ENCODE measurements around the gene CXCR6. TPM values are rescaled to one million over a fixed set of nuclear protein-coding genes. Genes with fewer than 3 reads are reported as not detected.

CXCR6 gene
- total RNA-seq, 1 donor from 2014 or later: 4.3 TPM

- Histone ChIP-seq H3K4me3 (no peak overlapping the region), H3K36me3 (peaks cover 100% of the 10 kb centered on the region), H3K4me1 (no peaks in the 10 kb centered on the region), H3K27me3 (ENCODE audit: low read depth) (no peaks in the 10 kb centered on the region), H3K9me3 (no peaks in the 10 kb centered on the region), H3K27ac (no peak overlapping the region)
- DNase-seq (no peak), ATAC-seq (no peak)
- TF ChIP-seq CTCF (IDR thresholded peaks at IDR 0.05): no peak
- intact Hi-C loops (cut with DNase I): no loop called here
These were observed 15.9 kb downstream of the CXCR6 start for GRCh38 chr3:45959201-45959600.

DNA sequence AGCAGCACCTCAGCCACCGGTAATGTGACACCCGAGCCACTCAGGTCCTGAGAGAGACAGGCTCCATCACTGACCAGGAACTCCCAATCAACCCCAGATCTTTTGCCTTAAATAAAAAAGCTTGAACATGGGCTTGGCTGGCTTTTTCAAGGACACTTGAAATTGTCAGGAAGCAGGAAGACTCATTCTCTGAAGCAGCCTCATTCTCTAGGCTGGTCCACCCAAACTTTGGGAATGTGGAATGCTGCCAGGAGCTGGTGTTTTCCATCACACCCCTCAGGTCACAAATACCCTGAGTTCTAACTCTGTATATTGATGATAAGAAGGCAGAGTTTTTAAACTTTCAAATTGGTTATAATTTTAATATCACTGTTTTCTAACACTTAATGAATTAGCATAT is 17.0 kb downstream of the CXCR6 start:
- H3K9me3 ChIP-seq: no peaks in the 10 kb centered on the region
- TF ChIP-seq CTCF (IDR thresholded peaks at IDR 0.05): no peak
- no peak overlapping the region for H3K4me3 ChIP-seq
- intact Hi-C loops (cut with DNase I): no loop called here
- no peak for ATAC-seq
- no peaks in the 10 kb centered on the region for H3K27me3 ChIP-seq (ENCODE audit: low read depth)
- no peaks in the 10 kb centered on the region for H3K4me1 ChIP-seq
- DNase-seq: no peak
- peaks cover 100% of the 10 kb centered on the region for H3K36me3 ChIP-seq
- H3K27ac ChIP-seq: no peak overlapping the region

GRCh38 chr3:45962033-45962432 is 18.8 kb downstream of the CXCR6 start:
- intact Hi-C loops (cut with DNase I): no loop called here
- H3K27ac ChIP-seq: no peak overlapping the region
- no peak for TF ChIP-seq CTCF (IDR thresholded peaks at IDR 0.05)
- DNase-seq (no peak), ATAC-seq (no peak)
- H3K9me3 ChIP-seq: no peaks in the 10 kb centered on the region
- H3K4me3 ChIP-seq: no peak overlapping the region
- H3K27me3 ChIP-seq (ENCODE audit: low read depth): no peaks in the 10 kb centered on the region
- peaks cover 100% of the 10 kb centered on the region for H3K36me3 ChIP-seq
- H3K4me1 ChIP-seq: peaks cover 16% of the 10 kb centered on the region

DNA sequence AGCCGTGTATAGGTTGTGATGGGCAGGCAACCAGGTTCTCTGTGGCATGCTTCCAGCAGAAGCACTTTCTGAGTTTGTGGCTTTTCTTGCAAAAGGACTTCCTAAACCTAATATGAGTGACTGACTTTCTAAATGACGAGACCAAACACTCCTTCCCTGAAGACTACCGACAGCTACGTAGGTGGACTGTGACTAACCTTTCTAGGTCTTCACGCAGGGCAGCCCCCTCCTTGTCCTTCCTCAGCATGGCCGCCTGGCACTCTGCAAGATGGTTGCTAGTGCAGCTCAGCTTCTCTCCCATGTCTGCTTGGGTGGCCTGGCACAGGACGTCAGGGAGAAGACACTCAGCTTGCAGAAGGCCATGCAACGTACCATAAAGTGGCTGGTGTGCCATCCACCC is 20.9 kb downstream of the CXCR6 start:
- DNase-seq (no peak), ATAC-seq (no peak)
- no peak for TF ChIP-seq CTCF (IDR thresholded peaks at IDR 0.05)
- Histone ChIP-seq H3K9me3 (no peaks in the 10 kb centered on the region), H3K27ac (no peak overlapping the region), H3K27me3 (ENCODE audit: low read depth) (no peaks in the 10 kb centered on the region), H3K4me1 (peaks cover 29% of the 10 kb centered on the region), H3K36me3 (peaks cover 100% of the 10 kb centered on the region), H3K4me3 (no peak overlapping the region)
- intact Hi-C loops (cut with DNase I): no loop called here

DNA sequence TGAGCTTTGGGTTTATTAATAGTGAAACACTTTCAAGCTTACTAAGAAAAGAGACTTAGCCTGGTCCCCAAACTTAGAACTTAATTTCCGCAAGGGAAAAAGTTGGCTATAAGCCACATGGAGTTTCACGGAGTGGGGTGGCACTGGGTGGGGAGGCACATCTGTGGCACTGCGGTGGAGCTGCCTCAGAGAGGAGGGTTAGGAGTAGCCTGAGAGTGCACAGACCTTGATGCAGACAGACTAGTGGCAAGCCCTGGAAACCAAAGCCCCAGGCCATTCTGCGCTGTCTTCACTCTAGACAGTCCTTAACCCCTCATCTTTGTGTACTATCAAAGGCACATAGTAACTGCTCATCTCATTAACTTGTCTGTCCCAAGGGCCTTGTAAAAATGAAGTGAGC is 22.0 kb downstream of the CXCR6 start:
- Histone ChIP-seq H3K27ac (no peak overlapping the region), H3K27me3 (ENCODE audit: low read depth) (no peaks in the 10 kb centered on the region), H3K4me1 (peaks cover 29% of the 10 kb centered on the region), H3K4me3 (no peak overlapping the region), H3K9me3 (no peaks in the 10 kb centered on the region), H3K36me3 (peaks cover 100% of the 10 kb centered on the region)
- no peak for DNase-seq
- intact Hi-C loops (cut with DNase I): no loop called here
- no peak for ATAC-seq
- TF ChIP-seq CTCF (IDR thresholded peaks at IDR 0.05): no peak

GRCh38 chr3:45965653-45966052 is 22.4 kb downstream of the CXCR6 start:
- Histone ChIP-seq H3K4me1 (peaks cover 29% of the 10 kb centered on the region), H3K27ac (no peak overlapping the region), H3K27me3 (ENCODE audit: low read depth) (no peaks in the 10 kb centered on the region), H3K36me3 (peaks cover 100% of the 10 kb centered on the region), H3K9me3 (no peaks in the 10 kb centered on the region), H3K4me3 (no peak overlapping the region)
- intact Hi-C loops (cut with DNase I): no loop called here
- DNase-seq (no peak), ATAC-seq (peak; percentile 23 to 38)
- no peak for TF ChIP-seq CTCF (IDR thresholded peaks at IDR 0.05)

Data from lower lobe of right lung (tissue), 2 donors.